NK-92 treated with Interleukin-12 subunit alpha and Interleukin-12 subunit beta, amount 100 ng/mL, for 24 hours (cell line): ENCODE results near the gene TUBB2B.
"Not testable (repeated sequence)": the region's sequence is repeated elsewhere in the genome, so short reads cannot be mapped to it uniquely, and the experiment has no call there.

Source experiments
- DNase-seq: peaks from one replicate; lab custom pipeline; 2025; lab: John Stamatoyannopoulos, UW

Gene TUBB2B

DNA sequence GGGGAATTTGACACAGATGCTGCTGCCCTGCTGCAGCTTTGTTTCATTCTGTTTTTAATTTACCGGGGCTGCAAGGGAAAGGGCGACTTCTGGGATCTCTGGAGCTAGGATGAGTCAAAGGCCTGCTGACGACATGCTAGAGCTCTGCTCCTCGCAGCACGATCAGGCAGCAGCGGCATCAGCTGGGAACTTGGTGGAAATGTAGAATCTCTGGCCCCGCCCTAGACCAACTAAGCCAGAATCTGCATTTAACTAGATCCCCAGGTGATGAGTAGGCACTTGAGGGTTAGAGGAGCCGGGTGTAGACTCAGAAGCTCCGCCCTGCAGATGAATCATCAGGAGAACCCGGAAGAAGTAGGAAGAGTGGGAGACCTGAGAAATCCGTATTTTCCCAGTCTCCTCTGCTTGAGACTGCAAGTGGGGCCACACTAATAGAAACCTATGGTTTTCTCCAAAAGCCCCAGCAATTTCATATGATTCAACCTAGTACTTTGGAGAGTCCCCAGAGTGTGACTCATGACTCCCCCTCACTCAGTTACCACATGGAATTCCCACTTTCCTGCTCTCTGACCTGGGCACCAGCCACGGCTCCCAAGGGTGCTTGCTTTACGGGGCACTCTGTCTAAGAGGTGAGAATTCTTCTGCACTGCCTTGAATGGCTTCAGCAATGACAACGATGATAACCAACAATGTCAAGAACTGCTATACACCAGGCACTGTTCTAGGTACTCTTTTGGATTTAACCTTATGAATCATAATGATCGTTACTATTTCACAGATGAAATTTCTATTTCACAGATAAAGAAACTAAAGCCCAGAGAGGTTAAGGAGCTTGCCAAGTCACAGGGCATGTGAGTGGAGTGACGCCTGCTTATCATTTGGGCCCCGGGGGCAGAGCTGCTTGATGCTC lies 18.1 kb downstream of the TUBB2B start:
- no peak for DNase-seq

DNA sequence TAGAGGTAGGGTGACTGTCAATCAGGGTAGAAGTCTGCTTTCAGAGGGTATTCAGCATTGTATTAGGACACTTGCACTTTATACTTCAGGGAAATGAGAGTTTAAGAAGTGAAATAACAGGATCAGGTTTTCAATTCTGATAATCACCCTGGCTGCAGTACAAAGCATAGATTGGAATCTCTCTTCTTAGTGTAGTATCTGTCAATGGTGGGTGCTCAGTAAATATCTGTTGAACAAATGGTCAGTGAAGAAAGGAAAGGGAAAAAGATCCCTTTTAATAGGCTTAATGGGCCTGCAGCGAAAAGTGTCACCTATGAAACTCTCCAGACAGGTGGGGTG lies 18.7 kb downstream of the TUBB2B start:
- DNase-seq = no peak

DNA sequence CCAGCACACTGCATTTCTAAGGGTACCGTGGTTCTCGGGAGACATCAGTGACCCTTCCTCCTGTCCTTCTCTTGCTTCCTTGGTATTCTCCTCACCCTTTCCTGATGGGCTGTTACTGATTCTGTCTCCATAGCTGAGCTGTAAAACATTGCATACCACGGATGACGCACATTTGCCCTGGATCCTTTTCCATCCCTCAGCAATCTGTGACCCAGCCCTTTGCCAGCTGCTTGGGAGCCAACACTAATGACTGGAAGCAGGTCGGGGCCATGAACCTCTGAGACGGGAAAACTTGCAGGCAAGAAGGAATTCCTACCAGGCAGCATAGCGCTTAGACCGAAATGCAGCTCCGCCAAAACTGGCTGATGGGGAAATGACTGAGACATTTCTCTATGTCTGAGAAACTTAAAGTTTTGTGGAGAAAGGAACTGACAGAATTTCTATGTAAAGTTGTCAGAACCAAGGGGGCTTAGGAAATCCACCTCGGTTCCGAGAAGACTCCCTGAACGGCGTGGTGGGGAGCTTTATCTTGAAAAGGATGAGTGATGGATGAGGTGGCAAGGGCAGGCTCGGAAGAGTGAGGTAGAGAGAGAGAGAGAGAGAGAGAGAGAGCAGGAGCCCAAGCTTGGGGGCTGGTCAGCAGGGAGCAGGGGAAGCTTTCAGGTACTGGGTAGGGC lies 19.2 kb downstream of the TUBB2B start:
- no peak for DNase-seq

DNA sequence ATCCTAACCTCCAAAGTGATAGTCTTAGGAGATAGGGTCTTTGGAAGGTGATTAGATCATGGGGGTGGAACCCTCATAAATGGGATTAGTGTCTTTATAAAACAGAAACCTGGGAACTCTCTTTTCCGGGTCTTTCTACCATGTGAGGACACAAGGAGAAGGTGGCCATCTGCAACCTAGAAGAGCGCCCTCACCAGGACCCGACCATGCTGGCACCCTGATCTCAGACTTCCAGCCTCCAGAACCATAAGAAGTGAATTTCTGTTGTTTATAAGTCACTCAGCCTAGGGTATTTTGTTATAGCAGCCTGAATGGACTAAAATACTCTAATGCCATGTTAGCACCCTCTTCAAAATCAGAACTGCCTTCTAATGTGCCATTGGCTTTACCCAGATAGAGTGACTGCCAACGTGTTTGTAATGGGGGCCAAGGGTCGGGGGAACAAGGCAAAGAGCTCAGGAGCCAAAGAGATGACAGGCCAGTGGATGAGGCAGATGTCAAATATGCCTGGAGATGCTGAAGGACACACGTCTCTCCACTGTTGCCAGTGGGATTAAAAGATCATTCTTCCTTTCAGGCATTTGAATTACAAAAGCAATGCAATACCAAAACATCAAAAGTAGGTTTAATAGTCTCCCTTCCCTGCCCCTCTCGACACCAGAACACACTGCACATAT lies 21.0 kb downstream of the TUBB2B start:
- no peak for DNase-seq

DNA sequence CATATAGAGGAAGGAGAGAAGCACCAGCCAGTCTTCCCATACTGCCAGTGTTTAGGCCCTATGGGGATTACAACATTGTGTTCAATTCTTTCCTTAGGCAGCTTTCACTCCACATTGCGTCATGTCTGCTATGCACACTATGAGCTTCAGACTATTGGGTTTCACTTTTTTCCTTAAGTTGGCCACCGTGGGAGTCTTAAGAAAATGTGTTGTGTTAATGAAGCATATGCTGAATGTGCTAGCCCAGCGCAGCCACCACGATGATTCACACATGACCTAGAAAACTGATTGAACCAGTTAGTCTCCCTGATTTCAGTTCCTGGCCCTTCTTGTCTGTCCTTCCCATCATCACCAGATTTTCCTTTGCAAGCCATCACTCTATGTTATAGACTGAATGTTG lies 21.5 kb downstream of the TUBB2B start:
- DNase-seq = no peak

DNA sequence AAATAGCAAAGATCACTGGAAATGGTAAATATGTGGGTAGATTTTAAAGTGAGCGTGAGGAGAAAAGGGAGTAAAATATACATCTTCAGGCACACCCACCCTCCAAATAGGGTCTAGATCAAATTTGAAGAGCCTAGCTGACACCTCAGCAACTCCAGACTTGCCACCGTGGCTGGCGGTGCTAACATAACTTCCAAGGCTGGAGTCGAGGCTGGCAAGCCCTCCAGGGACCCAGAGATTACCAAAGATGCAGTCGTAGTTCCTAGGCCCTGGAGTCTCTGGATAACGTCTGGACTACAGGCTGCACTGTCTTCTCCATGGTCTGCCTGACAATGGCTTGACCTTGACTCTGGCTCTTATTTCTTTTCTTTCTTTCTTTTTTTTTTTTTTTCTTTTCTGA lies 22.5 kb downstream of the TUBB2B start:
- DNase-seq = no peak

DNA sequence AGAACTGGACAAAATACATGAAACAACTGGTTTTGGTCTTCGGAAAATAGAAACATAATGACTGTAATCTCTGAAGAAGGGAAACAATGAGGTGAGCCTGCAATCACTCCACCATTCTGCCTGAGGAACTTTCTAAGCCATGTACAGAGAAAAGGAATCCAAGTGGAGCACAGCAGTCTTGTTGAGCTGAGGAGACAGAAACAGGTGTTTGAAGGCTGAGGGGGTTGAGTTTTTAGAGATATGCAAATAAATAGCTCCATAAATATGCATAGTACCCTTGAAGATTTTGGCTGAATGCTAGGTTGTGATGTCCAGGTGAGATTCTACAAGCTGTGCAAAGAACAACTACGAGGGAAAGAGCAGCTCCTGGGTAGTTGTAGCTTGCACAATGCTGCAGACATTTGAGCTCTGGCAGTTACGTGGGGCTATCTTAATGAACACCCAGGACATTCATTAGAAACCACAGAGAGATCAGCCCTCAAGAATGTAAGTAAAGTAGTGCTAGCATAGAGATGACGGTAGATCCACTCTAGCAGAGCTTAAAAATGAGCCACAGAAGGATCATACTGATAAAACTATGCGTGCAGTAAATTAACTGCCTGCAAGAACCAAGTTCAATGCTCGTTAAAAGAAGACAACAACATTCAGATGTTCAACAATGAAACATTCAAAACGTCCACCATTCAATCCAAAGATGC lies 24.3 kb downstream of the TUBB2B start:
- DNase-seq = no peak

DNA sequence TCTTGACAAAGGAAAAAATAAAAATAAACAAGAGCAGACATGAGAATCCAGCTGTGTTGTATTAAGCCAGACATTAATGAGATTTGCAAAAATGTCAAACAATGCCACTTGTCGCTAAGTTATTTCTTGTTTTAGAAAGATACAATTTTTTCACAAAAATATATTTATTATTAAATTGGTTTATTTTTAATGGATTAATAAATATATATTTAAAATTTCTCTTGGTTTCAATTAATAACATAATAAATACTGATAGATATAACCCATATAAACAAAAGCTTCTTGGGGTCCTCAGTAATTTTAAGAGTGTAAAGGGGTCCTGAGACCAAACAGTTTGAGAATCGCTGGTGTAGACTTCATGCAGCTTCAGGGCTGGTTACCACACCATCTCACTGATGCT lies 26.1 kb downstream of the TUBB2B start:
- DNase-seq = no peak

DNA sequence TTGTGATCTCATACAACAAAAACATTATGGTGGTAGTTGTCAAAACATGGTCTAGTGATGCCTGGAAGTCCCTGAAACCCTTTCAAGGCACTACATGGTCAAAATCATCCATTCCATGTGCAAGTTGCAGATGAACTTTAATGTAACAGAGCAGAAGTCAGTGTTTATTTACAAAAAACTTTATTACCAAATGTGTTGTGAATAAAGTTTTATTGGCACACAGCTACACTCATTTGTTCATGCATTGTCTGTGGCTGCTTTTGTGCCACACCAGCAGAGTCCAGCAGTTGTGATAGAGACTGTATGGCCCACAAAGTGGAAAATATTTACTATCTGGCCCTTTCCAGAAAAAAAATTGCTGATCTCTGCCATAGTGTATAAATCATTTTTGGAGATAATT lies 26.8 kb downstream of the TUBB2B start:
- no peak for DNase-seq

DNA sequence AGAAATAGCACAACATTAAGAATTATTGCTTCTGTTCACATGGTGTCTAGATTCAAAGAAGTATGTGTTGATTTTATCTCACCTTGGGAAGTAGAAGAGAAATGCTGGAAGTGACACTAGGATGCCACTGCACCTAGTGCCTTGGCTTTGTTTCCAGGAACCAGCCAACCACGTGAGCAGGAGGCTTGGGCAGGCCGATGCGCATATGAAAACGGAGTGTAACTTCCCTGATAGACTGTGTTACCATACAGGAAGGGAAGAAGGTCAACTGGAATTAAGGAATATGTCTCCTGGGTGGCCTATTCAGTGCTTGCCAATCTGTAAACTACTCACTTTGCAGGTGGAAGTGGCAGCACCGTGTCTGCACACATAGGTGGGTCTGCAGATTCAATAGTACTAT lies 28.1 kb downstream of the TUBB2B start:
- DNase-seq = no peak

DNA sequence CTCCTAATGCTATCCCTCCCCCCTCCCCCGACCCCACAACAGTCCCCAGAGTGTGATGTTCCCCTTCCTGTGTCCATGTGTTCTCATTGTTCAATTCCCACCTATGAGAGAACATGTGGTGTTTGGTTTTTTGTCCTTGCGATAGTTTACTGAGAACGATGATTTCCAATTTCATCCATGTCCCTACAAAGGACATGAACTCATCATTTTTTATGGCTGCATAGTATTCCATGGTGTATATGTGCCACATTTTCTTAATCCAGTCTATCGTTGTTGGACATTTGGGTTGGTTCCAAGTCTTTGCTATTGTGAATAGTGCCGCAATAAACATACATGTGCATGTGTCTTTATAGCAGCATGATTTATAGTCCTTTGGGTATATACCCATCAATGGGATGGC lies 29.7 kb downstream of the TUBB2B start:
- DNase-seq = not testable (repeated sequence)

DNA sequence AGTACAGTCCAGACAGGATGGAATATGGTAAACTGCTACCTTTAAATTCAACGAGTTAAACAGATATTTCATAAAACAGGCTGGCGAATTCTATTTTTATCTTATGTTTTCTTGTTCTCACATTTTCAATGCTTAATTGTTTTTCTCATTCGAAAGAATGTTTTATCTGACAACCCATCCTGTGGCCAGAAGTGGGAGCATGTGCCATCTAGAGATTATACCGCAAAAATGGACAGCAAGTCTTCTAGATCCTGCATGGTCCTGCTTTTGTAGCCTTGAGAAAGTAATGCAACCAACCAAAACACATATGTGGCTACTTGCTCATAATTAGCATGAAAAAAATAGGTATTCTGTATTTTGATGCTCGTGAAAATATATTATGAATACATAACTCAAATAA lies 30.7 kb downstream of the TUBB2B start:
- no peak for DNase-seq

DNA sequence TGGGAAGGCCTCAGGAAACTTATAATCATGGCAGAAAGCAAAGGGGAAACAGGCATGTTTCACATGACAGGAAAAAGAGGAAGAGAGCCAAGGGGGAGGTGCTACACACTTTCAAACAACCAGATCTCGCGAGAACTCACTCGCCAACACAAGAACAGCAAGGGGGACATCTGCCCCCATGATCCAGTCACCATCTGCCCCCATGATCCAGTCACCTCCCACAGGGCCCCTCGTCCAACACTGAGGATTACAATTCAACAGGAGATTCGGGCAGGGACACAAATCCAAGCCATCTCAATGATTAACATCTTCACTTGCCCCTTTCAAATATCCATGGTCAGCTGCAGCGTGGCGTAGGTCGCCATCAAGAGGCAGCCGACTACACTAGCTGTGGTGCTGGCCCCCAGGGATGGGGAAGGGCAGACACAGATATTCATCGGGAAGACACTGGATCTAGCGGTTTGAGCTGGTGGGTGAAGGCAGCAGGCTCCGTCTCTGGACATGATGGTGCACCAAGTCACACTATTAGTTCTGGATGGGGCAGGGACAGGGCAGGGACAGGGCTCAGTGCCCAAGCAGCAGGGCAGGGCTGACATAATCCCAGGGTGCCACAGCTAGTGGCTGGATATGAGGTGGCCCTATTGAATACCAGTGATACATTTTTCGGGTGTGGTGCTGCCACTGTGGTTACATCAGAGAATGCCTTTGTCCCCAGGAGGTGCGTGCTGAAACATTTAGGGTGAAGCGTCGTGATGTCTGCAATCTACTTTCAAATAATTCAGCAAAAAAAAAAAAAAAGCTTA lies 31.6 kb downstream of the TUBB2B start:
- no peak for DNase-seq

DNA sequence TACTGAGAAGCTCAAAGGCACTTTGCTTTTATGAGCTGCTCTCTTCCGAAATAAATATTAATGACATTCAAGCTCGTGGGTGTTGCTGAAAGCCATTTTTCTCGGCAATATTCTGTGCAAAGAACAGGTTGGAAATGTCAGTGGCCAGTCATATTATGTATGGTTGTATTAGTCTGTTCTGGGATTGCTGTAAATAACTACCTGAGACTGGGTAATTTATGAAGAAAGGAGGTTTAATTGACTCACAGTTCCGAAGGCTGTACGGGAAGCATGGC lies 32.1 kb downstream of the TUBB2B start:
- DNase-seq = no peak

DNA sequence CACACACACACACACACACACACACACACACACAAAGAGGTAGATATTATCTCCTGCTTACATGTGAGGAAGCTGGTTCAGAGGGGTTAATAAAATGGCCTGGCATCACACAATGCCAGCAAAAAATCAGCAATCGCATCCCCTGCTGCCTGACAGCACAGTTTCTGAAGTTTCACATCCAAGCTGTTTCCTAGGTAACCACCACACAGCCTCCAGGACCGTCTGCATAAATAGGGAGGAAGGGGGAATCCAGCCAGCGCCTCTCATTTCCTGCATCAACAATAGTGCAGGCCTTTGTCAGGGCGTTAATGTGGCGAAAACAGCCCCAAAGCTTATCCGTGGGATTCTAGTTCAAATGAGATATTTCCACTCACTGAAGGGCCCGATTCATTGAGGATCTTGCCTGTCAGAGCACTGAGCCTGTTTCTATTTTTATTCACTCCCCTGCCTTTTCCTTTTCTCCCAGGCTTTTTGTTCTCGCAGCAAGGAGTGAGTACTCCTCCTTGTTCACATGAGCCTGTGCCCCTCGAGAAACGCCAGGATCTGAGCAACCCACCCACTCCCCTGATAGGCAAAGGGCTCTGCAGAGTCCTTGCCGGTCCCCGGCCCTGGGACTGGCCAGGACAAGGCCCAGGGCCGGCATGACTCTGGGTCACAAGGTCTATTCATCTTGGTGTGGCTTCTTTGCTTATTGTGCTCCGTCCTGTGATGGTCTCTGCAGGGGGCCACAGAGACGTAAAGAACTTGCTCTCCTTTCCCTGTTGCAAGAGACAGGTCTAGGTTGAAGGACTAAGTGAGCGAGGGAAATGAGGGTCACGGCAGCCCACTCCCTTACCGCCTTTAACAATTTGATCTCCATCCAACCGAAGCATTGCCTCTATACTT lies 32.7 kb downstream of the TUBB2B start:
- no peak for DNase-seq

DNA sequence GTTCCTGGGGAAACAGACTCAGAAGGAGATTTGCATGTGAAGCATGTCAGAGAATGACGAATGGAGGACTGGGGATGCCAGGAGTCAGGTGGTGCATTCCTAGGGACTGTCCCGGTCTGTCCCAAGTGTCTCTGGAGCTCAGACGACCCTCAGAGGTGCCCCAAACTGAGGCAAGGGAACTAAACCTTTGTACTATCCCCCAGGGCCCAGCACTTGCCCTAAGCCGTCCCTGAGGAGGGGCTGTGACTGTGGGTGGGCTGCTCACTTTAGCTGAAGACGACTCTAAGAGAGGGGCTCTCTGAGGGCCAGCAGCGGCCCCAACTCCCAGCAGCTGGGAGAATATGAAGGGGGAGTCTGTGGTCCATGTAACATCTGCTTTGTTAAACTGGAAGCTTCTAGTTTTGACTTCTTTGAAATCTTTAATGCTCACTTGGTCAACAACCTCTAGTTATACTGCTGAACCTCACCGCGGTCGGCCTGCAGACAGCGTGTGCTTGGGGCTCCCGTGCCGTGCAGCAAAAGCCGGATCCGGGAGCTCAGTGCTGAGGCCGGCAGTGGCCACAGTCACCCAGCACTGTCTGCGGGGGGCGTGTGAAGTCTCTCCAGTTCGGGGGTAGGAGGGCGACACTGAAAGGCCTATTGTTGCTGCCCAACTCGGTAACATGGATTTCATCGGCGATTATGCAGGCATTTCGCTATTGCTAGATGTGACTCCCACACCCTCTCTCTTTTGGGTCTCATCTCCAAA lies 34.2 kb downstream of the TUBB2B start:
- no peak for DNase-seq

DNA sequence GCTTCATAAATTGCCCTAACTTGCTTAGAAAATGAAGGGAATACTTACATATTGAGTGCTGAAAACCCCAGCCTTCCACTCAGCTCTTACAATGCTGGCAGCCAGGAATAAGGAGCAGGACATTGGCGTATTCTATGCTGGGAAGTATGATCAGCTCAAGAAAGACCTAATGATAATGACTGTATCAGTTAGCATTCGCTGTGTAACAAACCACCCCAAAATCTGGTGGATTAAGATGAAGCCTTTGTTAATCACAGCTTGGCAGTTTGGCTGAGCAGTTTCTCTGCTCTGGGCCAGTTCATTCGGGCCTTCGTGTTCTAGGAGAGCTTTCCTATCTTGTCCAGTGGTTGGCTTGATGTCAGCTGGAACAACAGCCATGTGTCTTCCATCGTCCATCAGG lies 36.7 kb downstream of the TUBB2B start:
- DNase-seq = no peak

DNA sequence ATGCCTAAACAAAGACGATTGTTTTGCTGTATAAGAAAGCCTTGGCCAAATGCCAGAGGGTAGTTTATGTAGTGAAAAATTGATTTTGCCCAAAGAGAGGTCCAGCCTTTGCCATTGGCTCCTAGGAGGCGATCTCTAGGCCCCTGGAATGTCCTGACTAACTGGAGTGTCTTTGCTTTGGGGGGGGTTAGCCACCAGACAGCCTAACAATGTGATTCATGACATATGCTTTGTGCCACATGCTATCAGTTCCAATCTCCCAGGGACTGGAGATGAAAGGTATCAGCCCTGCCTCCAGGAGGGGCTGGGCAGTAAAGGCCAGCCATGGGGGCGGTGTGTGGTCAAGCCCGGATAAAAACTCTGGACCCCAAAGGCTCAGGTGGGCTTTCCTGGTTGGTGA lies 37.4 kb downstream of the TUBB2B start:
- DNase-seq = no peak

DNA sequence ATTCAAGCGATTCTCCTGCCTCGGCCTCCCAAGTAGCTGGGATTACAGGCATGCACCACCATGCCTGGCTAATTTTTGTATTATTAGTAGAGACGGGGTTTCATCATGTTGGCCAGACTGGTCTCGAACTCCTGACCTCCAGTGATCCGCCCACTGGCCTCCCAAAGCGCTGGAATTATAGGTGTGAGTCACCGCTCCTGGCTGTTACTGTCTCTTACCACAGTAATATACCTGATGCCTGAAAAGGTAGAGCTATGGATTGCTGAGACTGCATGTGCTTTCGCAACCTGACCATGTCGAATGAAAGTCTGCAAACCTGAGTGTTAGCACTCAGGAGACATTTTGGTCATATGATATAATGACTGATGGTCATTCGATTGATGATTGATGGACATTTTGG lies 38.3 kb downstream of the TUBB2B start:
- DNase-seq = not testable (repeated sequence)

DNA sequence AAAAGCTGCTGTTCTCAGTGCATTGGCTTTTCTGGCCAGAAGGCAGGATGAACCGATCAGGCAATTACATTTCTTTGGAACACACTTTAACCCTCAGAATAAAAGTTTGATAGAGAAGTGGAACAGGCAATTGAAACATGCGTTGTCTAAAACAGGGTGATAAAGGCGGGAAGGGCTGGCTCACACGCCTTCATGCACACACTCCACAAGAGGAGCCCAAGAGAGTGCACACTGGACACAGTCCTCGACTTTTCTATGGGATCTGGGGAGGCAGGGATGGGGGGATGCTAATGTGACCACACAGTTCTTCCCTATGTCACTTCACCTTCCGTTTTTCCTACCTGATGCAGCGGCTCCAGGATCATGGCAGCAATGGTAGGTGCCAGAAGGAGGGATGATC lies 39.2 kb downstream of the TUBB2B start:
- no peak for DNase-seq
